NT2/D1 (cell line): ENCODE measurements around the gene FNIP1.
"Not testable (repeated sequence)": the region's sequence is repeated elsewhere in the genome, so short reads cannot be mapped to it uniquely, and the experiment has no call there.

Experiments used
- DNase-seq: peaks from one replicate; pipeline ENCODE4 v3.0.0-alpha.2; 2011; ENCODE audit warnings: low read depth, low spot score
- H3K27me3 ChIP-seq: 2 replicates; pipeline ENCODE4 v1.6.0; 2011; ENCODE audit warnings: mild to moderate bottlenecking; ENCODE audit not compliant: insufficient read length, insufficient read depth
- H3K36me3 ChIP-seq: 2 replicates; pipeline ENCODE4 v1.6.1; 2011; ENCODE audit warnings: mild to moderate bottlenecking, low read length, mixed read lengths; ENCODE audit not compliant: insufficient read depth, insufficient read length
- H3K4me1 ChIP-seq: 2 replicates; pipeline ENCODE4 v1.5.1; 2011; ENCODE audit not compliant: insufficient read depth, insufficient read length
- H3K4me3 ChIP-seq: 2 replicates; pipeline ENCODE4 v1.5.1; 2011; ENCODE audit warnings: low read depth; ENCODE audit not compliant: insufficient read length
- H3K9ac ChIP-seq: 2 replicates; pipeline ENCODE4 v1.6.0; 2011; ENCODE audit warnings: low read depth; ENCODE audit not compliant: insufficient read length
- H3K9me3 ChIP-seq: 2 replicates; pipeline ENCODE4 v1.5.1; 2011; ENCODE audit warnings: mild to moderate bottlenecking, low read length; ENCODE audit not compliant: insufficient read depth
- SUZ12 ChIP-seq: IDR thresholded peaks from 2 replicates; pipeline ENCODE4 v1.6.1; 2011; ENCODE audit not compliant: insufficient read length, insufficient read depth; ENCODE audit errors: extremely low read depth
- YY1 ChIP-seq: IDR thresholded peaks from 2 replicates; pipeline ENCODE4 v1.6.1; 2011; ENCODE audit not compliant: insufficient read length, insufficient read depth
- ZNF274 ChIP-seq: IDR thresholded peaks from 2 replicates; pipeline ENCODE4 v1.6.1; 2011; ENCODE audit warnings: mild to moderate bottlenecking, low read depth, low read length

The FNIP1 gene

DNA sequence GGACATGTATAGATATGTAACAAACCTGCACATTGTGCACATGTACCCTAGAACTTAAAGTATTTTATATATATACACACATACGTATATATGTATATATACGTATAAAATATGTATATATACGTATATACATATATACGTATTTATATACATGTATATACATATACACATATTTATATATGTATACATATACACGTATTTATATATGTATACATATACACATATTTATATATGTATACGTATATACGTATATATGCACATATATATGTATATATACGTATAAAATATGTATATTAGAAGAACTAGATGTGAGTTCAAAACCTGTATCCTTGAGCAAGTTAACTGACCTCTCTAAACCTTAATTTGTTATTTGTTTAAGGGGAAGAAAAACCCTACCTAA is 61.4 kb downstream of the FNIP1 start:
- Histone ChIP-seq H3K4me3 (no peak overlapping the region), H3K36me3 (peaks cover 4% of the 10 kb centered on the region), H3K4me1 (no peaks in the 10 kb centered on the region), H3K9me3 (no peaks in the 10 kb centered on the region), H3K27me3 (no peaks in the 10 kb centered on the region), H3K9ac (no peak overlapping the region)
- TF ChIP-seq ZNF274, result no peak
- TF ChIP-seq SUZ12, result no peak
- TF ChIP-seq YY1, result no peak
- no peak for DNase-seq

DNA sequence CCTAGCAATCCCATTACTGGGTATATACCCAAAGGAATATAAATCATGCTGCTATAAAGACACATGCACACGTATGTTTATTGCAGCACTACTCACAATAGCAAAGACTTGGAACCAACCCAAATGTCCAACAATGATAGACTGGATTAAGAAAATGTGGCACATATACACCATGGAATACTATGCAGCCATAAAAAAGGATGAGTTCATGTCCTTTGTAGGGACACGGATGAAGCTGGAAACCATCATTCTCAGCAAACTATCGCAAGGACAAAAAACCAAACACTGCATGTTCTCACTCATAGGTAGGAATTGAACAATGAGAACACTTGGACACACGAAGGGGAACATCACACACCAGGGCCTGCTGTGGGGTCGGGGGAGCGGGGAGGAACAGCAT is 61.9 kb downstream of the FNIP1 start:
- not testable (repeated sequence) for H3K4me3 ChIP-seq, H3K4me1 ChIP-seq, H3K27me3 ChIP-seq, H3K9me3 ChIP-seq, H3K36me3 ChIP-seq, H3K9ac ChIP-seq, DNase-seq

DNA sequence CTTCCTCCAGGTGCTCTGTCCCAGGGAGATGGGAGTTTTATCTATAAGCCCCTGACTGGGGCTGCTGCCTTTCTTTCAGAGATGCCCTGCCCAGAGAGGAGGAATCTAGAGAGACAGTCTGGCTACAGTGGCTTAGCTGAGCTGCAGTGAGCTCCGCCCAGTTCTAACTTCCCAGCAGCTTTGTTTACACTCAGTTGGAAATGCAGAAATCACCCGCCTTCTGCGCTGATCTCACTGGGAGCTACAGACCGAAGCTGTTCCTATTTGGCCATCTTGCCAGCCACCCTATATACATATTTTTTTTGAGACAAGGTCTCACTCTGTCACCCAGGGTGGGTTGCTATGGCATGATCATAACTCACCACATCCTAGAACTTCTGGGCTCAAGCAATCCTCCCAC is 67.5 kb downstream of the FNIP1 start:
- not testable (repeated sequence) for H3K4me1 ChIP-seq, H3K27me3 ChIP-seq, H3K36me3 ChIP-seq, DNase-seq, H3K4me3 ChIP-seq, H3K9ac ChIP-seq, H3K9me3 ChIP-seq

DNA sequence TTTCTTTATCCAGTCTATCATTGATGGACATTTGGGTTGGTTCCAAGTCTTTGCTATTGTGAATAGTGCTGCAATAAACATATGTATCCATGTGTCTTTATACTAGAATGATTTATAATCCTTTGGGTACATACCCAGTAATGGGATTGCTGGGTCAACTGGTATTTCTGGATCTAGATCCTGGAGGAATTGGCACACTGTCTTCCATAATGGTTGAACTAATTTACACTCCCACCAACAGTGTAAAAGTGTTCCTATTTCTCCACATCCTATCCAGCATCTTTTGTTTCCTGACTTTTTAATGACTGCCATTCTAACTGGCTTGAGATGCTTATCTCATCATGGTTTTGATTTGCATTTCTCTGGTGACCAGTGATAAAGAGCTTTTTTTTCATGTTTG is 72.7 kb downstream of the FNIP1 start:
- H3K9me3 ChIP-seq, H3K27me3 ChIP-seq, H3K9ac ChIP-seq, H3K4me1 ChIP-seq, H3K4me3 ChIP-seq, DNase-seq, H3K36me3 ChIP-seq: not testable (repeated sequence)

DNA sequence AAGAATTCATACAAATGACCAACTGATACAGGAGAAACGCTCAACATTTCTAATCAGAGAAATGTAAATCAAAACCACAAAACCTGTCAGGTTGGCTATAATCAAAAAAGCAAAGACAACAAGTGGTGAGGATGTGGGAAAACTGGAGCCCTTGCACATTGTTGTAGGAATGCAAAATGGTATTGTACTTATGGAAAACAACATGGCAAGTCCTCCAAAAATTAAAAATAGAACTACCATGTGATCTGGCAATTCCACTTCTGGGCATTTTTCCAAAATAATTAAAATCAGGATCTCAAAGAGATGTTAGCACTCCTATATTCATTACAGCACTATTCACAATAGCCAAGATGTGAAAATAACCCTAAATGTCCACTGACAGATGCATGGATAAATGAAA is 76.1 kb downstream of the FNIP1 start:
- H3K4me1 ChIP-seq, result no peaks in the 10 kb centered on the region
- TF ChIP-seq SUZ12, result no peak
- no peak for TF ChIP-seq YY1
- no peak for TF ChIP-seq ZNF274
- H3K4me3 ChIP-seq, result no peak overlapping the region
- no peak overlapping the region for H3K9ac ChIP-seq
- no peaks in the 10 kb centered on the region for H3K36me3 ChIP-seq
- H3K27me3 ChIP-seq, result no peaks in the 10 kb centered on the region
- no peak for DNase-seq
- H3K9me3 ChIP-seq, result no peaks in the 10 kb centered on the region

DNA sequence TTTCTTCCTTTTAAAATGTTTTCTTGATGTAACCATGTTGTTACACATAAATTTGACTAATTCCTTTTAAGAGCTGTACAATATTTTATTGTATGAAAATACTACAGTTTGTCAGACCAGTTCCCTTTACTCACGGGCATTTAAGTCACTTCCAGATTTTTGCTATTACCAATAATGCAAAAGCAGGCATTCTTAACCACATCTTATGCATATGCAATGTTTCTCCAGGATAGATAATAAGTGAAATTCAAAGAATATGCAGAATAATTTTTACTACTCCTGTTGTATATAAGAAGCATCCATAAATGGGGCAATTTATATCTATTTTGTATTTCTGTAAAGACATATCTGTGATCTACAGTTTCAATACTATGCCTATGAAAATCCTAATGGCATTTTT is 77.3 kb downstream of the FNIP1 start:
- no peak for DNase-seq
- no peak overlapping the region for H3K9ac ChIP-seq
- H3K27me3 ChIP-seq, result no peaks in the 10 kb centered on the region
- H3K4me1 ChIP-seq, result no peaks in the 10 kb centered on the region
- no peaks in the 10 kb centered on the region for H3K9me3 ChIP-seq
- H3K36me3 ChIP-seq, result no peaks in the 10 kb centered on the region
- no peak overlapping the region for H3K4me3 ChIP-seq
- TF ChIP-seq YY1 (no peak), ZNF274 (no peak), SUZ12 (no peak)

DNA sequence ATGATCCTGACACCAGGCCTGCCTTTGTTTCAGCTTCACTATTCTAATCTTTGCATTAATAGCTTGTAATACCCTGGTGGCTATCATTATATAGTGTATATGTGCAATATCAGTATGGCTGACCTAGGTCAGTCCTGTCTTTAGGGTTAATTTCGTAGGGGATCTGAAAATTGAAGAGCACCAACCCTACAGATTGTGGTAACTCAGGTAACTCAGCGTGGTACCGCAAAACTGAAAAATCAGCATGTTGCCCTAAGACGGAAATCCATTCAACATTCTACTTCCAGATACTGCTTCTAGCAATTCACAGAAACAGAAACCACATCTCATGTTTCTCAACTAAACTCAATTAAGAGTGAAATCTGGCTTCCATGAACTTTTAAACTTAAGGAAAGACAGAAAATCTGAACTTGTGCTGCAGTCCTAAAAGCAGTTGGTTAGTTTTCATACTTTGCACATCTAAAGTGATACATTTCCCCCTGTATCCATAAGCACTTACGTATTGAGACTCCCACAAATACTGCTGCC is 78.3 kb downstream of the FNIP1 start:
- no peaks in the 10 kb centered on the region for H3K36me3 ChIP-seq
- DNase-seq, result no peak
- TF ChIP-seq ZNF274 (no peak), SUZ12 (no peak), YY1 (no peak)
- H3K4me3 ChIP-seq, result no peak overlapping the region
- H3K9ac ChIP-seq, result no peak overlapping the region
- no peaks in the 10 kb centered on the region for H3K27me3 ChIP-seq
- H3K4me1 ChIP-seq, result no peaks in the 10 kb centered on the region
- H3K9me3 ChIP-seq, result no peaks in the 10 kb centered on the region

DNA sequence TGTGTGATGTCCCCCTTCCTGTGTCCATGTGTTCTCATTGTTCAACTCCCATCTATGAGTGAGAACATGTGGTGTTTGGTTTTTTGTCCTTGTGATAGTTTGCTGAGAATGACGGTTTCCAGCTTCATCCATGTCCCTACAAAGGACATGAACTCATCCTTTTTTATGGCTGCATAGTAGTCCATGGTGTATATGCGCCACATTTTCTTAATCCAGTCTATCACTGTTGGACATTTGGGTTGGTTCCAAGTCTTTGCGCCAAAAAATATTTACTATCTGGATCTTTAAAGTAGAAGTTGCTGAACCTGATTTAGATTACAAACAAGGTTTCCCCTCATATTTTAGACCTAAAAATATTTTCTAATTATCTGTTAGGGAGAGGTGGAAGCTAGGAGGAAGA is 79.7 kb downstream of the FNIP1 start:
- H3K36me3 ChIP-seq, H3K9ac ChIP-seq, H3K9me3 ChIP-seq, H3K27me3 ChIP-seq, DNase-seq, H3K4me3 ChIP-seq, H3K4me1 ChIP-seq: not testable (repeated sequence)

DNA sequence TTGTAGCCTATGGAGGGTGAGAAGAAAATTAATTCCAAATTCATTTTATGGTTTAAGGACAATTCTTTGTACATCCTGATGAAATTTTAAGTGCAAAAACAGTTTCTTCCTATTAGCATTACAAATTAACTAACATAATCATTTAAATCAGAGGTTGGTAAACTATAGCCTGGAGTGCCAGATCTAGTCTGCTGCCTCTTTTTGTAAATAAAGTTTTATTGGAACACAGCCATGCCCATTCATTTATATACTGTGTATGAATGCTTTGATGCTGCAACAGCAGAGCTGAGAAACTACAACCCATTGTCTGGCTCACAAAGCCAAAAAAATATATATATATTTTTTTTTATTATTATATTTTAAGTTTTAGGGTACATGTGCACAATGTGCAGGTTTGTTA is 80.2 kb downstream of the FNIP1 start:
- Histone ChIP-seq H3K9ac (no peak overlapping the region), H3K9me3 (no peaks in the 10 kb centered on the region), H3K27me3 (no peaks in the 10 kb centered on the region), H3K4me1 (no peaks in the 10 kb centered on the region), H3K4me3 (no peak overlapping the region), H3K36me3 (no peaks in the 10 kb centered on the region)
- no peak for DNase-seq
- no peak for TF ChIP-seq YY1
- no peak for TF ChIP-seq SUZ12
- TF ChIP-seq ZNF274, result no peak
